Globus pallidus (tissue), 1 donor: ENCODE data around the gene CSPG4.
"Not testable (repeated sequence)": the region's sequence is repeated elsewhere in the genome, so short reads cannot be mapped to it uniquely, and the experiment has no call there.

Experiments
- DNase-seq: peaks from one replicate; pipeline ENCODE4 v3.0.0-alpha.2; 2015; ENCODE audit warnings: low spot score

CSPG4 gene

GRCh38 chr15:75712668-75713337 lies at the start of gene CSPG4:
Gene CSPG4, minus strand, starts transcription at chr15:75712848. Its CDS starts 93 bp downstream, at chr15:75712755.
- DNase-seq = no peak

DNA sequence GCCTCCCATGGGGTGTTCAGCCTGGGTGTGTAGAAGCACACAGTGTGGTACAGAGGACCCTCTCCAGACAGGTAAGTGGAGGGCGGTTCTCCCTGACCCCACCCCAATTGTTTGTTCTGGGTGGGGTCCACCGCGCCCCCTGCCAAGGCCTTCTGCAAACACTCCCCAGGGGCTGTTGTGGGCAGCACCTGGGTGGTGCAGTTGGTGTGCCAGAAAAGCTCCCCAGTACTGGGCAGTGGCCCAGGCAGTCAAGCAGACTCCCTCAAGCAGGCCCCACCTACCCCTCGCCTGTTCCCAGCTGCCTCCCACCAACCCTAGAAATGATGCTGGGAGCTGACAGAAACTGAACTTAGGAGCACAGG lies 49.7 kb upstream of the CSPG4 start:
- DNase-seq = not testable (repeated sequence)

DNA sequence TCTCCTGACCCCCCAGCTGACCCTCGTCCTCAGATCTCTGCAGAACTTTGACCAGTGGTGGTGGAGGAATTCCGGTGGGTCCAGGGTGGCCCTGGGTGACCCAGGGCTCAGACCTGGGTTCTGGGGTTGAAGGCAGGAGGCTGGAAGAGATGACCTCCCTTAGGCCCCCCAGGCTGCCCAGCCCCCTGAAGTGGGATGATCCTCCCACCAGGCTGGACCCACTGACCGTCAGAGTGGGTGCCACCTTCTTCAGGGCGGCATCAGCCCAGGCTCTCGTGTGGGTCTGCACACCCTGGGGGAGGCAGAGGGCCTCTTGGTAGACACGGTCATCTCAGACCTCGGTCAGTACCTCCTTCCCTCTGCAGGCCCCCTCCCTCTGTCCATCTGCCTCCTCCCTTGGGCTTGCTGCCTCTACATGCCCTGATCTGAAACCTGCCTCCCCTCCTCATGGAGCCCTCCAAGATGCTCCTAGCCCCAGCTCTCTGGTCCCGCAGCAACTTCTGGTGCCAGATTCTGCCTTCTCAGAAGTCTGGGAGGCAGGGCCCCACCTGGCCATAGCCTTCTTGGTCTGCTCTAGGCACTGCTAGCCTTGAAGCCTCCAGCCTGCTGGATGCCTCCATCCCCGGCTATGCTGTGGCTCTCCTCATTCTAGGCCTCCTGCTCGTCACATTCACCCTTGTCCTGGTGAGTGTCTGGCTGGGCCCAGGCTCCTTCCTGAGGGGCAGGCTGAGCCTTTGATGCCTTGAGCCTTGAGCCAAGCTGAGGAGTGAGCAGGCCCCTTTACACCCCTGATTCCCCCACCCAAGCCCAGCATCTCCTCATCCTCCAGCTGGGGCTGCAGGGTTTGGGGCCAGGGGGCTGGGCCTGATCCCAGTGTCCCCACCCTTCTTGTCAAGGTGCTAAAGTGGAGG lies 49.1 kb upstream of the CSPG4 start:
- DNase-seq = no peak

DNA sequence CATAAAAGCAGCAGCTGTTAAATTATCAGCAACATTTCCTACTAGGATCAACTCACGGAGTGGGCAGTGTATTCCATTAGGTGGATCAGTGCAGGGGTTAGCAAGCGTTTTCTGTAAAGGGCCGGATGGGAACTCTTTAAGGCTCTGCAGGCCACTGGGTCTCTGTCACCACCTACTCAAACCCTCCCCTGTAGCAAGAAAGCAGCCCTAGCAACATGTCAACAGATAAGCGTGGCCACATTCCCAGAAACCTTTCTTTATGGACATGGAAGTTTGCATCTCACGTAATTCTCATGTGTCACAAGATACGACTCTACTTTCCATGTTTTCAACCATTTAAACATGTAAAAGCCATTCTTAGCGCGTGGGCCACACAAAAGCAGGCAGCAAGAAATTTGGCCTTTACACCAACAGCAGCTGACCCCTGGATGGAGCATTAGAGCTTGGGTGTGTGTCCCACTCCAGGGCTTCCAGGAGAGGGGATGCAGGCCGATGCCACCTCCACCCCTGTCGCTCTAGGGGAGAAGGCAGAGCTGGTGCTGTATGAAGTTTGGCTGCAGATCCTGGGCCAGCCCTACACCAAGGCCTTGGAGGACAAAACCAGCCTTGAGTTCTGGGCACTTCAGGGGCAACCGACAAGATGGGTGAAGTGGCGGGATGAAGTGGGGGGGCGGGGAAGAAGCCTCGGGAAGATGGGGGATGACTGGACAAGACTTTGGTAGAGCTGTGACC lies 48.2 kb upstream of the CSPG4 start:
- no peak for DNase-seq

- not testable (repeated sequence) for DNase-seq
Measured at GRCh38 chr15:75760131-75760520, 47.5 kb upstream of the CSPG4 start.

GRCh38 chr15:75759416-75760130 lies 46.9 kb upstream of the CSPG4 start:
- no peak for DNase-seq

GRCh38 chr15:75758071-75758872 lies 45.6 kb upstream of the CSPG4 start:
- peak; percentile 86 for DNase-seq

- not testable (repeated sequence) for DNase-seq
Measured at GRCh38 chr15:75754871-75755270, 42.2 kb upstream of the CSPG4 start.

DNA sequence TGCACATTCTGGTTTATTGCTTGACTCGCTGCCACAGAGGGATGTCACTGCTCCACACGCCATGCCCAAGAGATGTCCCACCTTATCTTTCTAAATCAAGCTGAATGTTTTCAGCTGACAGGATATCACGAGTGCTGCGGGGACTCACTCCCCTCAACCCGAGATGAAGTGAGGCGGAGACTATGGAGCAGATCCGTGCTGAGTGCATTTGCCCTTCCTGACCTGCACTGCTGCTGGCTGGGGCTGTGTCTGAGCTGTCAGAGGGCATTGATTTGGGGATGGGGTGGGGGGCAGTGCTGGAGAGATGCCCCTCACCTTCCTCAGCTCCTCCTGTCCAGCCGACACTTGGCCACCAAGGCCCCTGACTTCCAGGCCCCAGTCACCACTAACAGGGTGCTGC lies 40.5 kb upstream of the CSPG4 start:
- DNase-seq = no peak

DNA sequence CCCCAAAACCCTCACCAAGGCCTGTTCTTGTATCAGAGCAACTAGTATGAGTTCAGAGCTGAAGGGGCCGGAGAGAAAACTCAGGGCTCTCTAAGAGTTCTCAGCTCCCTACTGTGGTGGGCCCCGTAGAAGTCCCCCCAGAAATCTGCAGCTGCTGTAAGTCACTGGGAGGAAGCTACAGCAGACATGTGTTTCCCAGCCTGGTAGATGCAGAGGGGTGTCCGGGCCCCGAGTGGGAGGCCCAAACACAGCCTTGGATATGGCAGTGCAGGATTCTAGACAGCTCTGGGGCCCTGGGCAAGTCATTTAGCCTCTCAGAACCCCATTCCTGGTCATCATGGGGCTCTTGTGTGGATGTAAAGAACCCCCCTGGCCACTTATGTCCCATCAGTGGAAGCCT lies 39.2 kb upstream of the CSPG4 start:
- no peak for DNase-seq

- no peak for DNase-seq
Measured at GRCh38 chr15:75751116-75751875, 38.6 kb upstream of the CSPG4 start.

- DNase-seq = no peak
Measured at GRCh38 chr15:75750261-75751050, 37.8 kb upstream of the CSPG4 start.

DNA sequence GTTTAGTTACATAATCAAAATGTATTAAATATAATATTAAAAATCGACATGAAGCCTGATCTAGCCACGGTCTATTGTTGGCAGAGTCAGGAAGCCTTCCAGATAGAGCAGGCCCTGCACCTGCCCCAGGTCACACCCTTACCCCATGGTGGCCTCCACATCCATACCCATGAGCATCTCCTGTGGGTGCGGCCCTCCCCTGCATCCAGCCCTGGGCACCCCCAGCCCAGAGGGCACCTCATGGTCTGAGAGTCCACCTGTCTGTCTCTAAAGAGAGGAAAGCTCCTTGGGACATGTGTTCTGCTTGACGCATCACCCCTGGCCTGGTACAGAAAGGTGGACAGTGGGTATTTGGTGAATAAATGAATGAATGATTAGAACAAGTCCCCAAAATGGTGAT lies 37.2 kb upstream of the CSPG4 start:
- no peak for DNase-seq

DNA sequence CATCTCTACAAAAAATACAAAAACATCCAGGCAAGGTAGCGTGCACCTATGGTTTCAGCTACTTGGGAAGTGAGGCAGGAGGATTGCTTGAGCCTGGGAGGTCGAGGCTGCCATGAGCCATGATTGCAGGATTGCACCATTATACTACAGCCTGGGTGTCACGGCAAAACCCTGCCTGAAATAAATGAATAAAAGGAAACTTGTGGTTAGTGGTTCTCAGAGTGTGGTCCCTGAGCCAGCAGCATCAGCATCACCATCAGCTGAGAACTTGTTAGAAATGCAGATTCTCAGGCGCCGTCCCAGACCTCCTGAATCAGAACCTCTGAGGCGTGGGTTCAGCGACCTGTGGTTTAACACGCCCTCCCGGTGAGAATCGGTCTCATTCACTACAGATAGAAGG lies 36.2 kb upstream of the CSPG4 start:
- DNase-seq = not testable (repeated sequence)

- not testable (repeated sequence) for DNase-seq
Measured at GRCh38 chr15:75747121-75747520, 34.5 kb upstream of the CSPG4 start.

- DNase-seq = no peak
Measured at GRCh38 chr15:75745305-75745704, 32.7 kb upstream of the CSPG4 start.

- DNase-seq = not testable (repeated sequence)
Measured at GRCh38 chr15:75742346-75742745, 29.7 kb upstream of the CSPG4 start.

DNA sequence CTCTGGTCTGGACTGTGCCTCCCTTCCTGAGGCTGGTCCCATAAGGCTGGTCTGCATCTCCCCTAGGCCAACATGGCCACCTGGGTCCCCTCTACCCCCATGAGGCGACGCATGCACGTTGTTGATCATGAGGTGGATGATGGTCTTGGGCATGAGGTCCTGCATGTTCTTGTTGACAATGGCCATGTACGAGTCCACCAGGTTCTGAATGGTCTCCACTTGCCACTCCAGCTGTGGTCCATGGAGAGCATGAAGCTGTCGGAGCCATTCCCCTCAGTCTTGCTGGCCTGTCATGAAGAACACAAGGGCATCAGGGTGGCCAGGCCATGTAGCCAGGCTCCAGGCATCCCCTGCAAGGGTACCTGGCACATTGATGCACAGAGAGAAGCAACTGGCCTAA lies 27.1 kb upstream of the CSPG4 start:
- no peak for DNase-seq

DNA sequence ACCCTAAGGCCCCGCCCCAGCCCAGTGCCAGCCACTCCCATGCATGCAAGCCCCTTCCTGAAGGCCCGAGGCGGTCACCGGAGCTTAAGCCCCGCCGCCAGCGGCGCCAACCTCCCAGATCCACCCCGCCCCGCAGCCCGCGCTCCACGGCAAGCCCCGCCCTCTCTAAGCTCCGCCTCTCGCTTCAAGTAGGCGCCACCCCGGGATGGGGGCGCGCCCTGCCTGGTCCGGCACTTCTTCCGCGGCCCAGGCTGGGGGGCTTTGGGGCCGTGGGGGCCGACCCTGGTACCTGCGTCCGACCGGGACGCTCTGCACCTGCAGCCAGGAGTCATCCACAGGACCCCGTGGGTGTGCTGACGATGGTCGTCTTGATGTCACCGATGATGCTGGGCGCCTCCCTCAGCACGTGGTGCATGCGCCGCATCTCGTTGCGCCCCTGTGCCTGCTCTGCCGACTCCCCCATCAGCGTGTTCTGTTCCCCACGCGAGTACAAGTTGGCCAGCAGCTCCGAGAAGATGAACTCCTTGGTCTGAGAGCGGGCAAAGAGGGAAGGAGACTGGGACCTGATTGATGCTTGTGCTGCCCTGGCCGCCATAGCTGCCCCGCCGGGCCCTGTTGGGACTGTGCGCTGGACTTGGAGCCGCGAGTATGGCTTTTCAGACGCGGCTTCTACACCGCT lies 26.1 kb upstream of the CSPG4 start:
- peak; percentile 80 for DNase-seq
